PFSK-1 (cell line): ENCODE data around the gene ADAM8.

Experiments
- FOXP2 ChIP-seq: optimal IDR thresholded peaks from 2 replicates; pipeline ENCODE3; 2011; ENCODE audit warnings: borderline replicate concordance, control low read depth, inconsistent platforms; ENCODE audit not compliant: insufficient read depth; ENCODE audit errors: extremely low read length, extremely low read depth
- POLR2AphosphoS5 ChIP-seq: IDR thresholded peaks from 2 replicates; pipeline ENCODE4 v1.6.1; 2012; ENCODE audit warnings: low read depth, mild to moderate bottlenecking, control low read depth, low read length, moderate library complexity
- SIN3A ChIP-seq: IDR thresholded peaks from 2 replicates; pipeline ENCODE4 v1.6.1; 2012; ENCODE audit warnings: mild to moderate bottlenecking, low read length, moderate library complexity, borderline replicate concordance; ENCODE audit not compliant: insufficient read depth
- TF ChIP-seq, protein P1 (sequence below), 2 experiments: IDR thresholded peaks; 2 replicates each; pipeline versions ENCODE4 v1.6.1 to v1.8.0; 2011 to 2012; ENCODE audit warnings: low read depth in 2 of 2, low read length in 2 of 2, control low read depth in 1 of 2, inconsistent platforms in 1 of 2, mild to moderate bottlenecking in 1 of 2, moderate library complexity in 1 of 2; ENCODE audit not compliant: insufficient read depth in 1 of 2

DNA sequence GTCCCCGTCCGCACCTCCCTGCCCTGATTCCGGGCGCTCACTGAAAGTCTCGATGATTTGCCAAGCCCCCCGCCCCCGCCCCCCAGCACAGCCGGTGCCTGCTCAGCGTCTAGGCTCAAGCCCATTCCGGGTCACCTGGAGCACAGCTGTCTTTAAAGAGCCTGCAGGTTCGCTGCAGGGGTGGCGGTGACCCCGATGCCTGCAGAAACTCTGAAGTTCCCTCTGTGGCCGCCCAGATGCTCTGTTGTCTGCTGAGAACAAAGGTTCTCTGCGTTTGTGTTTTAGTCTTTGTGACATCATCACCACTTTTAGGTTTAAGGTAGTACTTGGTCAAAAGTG, 38.2 kb downstream of the ADAM8 start:
- TF ChIP-seq, protein P1, sequence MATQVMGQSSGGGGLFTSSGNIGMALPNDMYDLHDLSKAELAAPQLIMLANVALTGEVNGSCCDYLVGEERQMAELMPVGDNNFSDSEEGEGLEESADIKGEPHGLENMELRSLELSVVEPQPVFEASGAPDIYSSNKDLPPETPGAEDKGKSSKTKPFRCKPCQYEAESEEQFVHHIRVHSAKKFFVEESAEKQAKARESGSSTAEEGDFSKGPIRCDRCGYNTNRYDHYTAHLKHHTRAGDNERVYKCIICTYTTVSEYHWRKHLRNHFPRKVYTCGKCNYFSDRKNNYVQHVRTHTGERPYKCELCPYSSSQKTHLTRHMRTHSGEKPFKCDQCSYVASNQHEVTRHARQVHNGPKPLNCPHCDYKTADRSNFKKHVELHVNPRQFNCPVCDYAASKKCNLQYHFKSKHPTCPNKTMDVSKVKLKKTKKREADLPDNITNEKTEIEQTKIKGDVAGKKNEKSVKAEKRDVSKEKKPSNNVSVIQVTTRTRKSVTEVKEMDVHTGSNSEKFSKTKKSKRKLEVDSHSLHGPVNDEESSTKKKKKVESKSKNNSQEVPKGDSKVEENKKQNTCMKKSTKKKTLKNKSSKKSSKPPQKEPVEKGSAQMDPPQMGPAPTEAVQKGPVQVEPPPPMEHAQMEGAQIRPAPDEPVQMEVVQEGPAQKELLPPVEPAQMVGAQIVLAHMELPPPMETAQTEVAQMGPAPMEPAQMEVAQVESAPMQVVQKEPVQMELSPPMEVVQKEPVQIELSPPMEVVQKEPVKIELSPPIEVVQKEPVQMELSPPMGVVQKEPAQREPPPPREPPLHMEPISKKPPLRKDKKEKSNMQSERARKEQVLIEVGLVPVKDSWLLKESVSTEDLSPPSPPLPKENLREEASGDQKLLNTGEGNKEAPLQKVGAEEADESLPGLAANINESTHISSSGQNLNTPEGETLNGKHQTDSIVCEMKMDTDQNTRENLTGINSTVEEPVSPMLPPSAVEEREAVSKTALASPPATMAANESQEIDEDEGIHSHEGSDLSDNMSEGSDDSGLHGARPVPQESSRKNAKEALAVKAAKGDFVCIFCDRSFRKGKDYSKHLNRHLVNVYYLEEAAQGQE (IDR thresholded peaks at IDR 0.05; ENCODE audit: insufficient read depth in 1 of 2, low read depth in 2 of 2, low read length in 2 of 2), result no peak
- TF ChIP-seq POLR2AphosphoS5, result no peak
- no peak for TF ChIP-seq SIN3A
- no peak for TF ChIP-seq FOXP2
